Measurements from ENCODE around the gene ARG1. TPM values are rescaled to one million over a fixed set of nuclear protein-coding genes. Genes with fewer than 3 reads are reported as not detected.

ARG1 gene
- total and polyA plus RNA-seq, 2 of the 4 experiments (the other 2 are of a cell fraction) = not detected

DNA sequence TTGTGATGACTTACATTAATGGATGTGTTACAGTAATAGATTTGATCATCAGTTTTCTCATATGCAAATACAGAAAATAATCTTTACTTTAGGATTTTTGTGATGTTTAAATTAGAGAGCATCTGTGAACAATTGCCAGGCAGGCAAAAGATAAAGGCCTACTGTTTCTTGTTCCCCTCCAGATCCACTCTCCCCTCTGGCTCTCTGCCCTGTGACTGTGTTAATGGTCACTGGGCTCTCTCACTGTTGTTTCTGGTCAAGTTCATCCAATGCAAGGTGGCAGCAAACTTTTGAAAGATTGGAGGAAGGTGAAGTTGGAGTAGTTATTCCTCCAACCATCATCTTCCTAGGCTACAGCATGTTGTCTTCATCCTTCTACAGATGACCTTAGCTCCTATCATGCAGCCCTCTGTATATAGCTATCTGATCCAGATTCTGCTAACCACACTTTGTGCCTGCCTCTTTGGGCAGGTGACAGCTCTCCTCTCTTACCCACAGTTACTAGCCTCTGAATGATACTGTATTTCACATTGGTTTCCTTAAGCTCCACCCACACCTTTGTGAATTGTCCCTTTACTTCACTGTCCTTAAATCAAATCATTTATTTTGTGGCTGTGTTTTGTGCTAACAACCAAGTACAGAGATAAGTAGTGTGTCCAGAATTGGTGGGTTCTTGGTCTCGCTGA, 48.9 kb upstream of the ARG1 start (continued):
- TF ChIP-seq FOS (IDR thresholded peaks at IDR 0.05; ENCODE audit: low read depth, low read length) (no peak), CEBPB (IDR thresholded peaks at IDR 0.05; ENCODE audit: low read depth, low read length) (no peak), MAZ (IDR thresholded peaks at IDR 0.05; ENCODE audit: borderline replicate concordance, low read depth, low read length) (no peak), BHLHE40 (IDR thresholded peaks at IDR 0.05; ENCODE audit: low read depth, low read length) (no peak)

DNA sequence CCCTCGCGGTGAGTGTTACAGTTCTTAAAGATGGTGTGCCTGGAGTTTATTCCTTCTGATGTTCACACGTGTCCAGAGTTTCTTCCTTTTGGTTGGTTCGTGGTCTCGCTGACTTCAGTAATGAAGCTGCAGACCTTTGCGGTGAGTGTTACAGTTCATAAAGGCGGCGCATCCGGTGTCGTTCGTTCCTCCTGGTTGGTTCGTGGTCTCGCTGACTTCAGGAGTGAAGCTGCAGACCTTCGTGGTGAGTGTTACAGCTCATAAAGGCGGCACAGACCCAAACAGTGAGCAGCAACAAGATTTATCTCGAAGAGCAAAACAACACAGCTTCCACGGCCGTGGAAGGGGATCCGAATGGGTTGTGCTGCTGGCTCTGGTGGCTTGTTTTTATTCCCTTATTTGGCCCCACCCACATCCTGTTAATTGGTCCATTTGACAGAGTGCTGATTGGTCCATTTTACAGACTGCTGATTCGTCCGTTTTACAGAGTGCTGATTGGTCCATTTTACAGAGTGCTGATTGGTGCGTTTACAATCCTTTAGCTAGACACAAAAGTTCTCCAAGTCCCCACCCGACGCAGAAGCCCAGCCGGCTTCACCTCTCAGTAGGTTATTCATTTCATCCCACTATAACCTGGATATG, 48.2 kb upstream of the ARG1 start:
- intact Hi-C loops (cut with micrococcal nuclease) = no loop called here
- TF ChIP-seq NFE2L2 (IDR thresholded peaks at IDR 0.05; ENCODE audit: low read depth, low read length) (no peak), MXI1 (IDR thresholded peaks at IDR 0.05; ENCODE audit: borderline replicate concordance, low read depth, low read length) (no peak), SMC3 (IDR thresholded peaks at IDR 0.05; ENCODE audit: low read depth, low read length) (no peak), RCOR1 (IDR thresholded peaks at IDR 0.05; ENCODE audit: insufficient replicate concordance, low read length) (no peak), RFX5 (IDR thresholded peaks at IDR 0.05; ENCODE audit: low read depth, low read length) (no peak), CEBPB (IDR thresholded peaks at IDR 0.05; ENCODE audit: low read depth, low read length) (no peak), BHLHE40 (IDR thresholded peaks at IDR 0.05; ENCODE audit: low read depth, low read length) (no peak), FOS (IDR thresholded peaks at IDR 0.05; ENCODE audit: low read depth, low read length) (no peak), RAD21 (IDR thresholded peaks at IDR 0.05; ENCODE audit: low read length) (no peak), POLR2A (IDR thresholded peaks at IDR 0.05; ENCODE audit: low read depth, low read length) (no peak)
- TF ChIP-seq, protein P1, sequence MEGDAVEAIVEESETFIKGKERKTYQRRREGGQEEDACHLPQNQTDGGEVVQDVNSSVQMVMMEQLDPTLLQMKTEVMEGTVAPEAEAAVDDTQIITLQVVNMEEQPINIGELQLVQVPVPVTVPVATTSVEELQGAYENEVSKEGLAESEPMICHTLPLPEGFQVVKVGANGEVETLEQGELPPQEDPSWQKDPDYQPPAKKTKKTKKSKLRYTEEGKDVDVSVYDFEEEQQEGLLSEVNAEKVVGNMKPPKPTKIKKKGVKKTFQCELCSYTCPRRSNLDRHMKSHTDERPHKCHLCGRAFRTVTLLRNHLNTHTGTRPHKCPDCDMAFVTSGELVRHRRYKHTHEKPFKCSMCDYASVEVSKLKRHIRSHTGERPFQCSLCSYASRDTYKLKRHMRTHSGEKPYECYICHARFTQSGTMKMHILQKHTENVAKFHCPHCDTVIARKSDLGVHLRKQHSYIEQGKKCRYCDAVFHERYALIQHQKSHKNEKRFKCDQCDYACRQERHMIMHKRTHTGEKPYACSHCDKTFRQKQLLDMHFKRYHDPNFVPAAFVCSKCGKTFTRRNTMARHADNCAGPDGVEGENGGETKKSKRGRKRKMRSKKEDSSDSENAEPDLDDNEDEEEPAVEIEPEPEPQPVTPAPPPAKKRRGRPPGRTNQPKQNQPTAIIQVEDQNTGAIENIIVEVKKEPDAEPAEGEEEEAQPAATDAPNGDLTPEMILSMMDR (conservative IDR thresholded peaks at IDR 0.05; ENCODE audit: low read depth, low read length) = no peak
- TF ChIP-seq, protein P2, sequence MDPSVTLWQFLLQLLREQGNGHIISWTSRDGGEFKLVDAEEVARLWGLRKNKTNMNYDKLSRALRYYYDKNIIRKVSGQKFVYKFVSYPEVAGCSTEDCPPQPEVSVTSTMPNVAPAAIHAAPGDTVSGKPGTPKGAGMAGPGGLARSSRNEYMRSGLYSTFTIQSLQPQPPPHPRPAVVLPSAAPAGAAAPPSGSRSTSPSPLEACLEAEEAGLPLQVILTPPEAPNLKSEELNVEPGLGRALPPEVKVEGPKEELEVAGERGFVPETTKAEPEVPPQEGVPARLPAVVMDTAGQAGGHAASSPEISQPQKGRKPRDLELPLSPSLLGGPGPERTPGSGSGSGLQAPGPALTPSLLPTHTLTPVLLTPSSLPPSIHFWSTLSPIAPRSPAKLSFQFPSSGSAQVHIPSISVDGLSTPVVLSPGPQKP (IDR thresholded peaks at IDR 0.05; ENCODE audit: borderline replicate concordance, low read depth, low read length) = no peak

More for the DNA sequence above, 48.2 kb upstream of the ARG1 start:
- H3K4me1 ChIP-seq (ENCODE audit: control insufficient read depth, insufficient read depth, low read length) = no peaks in the 10 kb centered on the region
- POLR2A ChIA-PET (ENCODE audit: unreplicated experiment) = no interaction called here
- H2BK5ac ChIP-seq (ENCODE audit: low read depth, low read length, poor library complexity, severe bottlenecking) = no peak overlapping the region
- DNase-seq (no peak), ATAC-seq (ENCODE audit: low read depth) (no peak)
- H3K36me3 ChIP-seq (ENCODE audit: control insufficient read depth, insufficient read depth, low read length) = no peaks in the 10 kb centered on the region
- 73% methylated on average over 8 of the region's 25 CpGs; no CpG with 5 or more reads in 1 of the 2 experiments for WGBS, 2 experiments (ENCODE audit: extremely low coverage in 2 of 2, insufficient read length in 1 of 2)
- H2AK5ac ChIP-seq (ENCODE audit: low read depth, low read length) = no peak overlapping the region
- H4K8ac ChIP-seq (ENCODE audit: low read depth in 2 of 2, low read length in 2 of 2) = no peak overlapping the region
- CTCF ChIA-PET = no interaction called here
- no peak overlapping the region for H2AK9ac ChIP-seq (replicated peaks; ENCODE audit: low read depth, low read length, poor library complexity)
- no peak overlapping the region for H3K56ac ChIP-seq (ENCODE audit: extremely low read depth, insufficient read depth, low read length)
- no peaks in the 10 kb centered on the region for H3K79me1 ChIP-seq (ENCODE audit: low read depth in 1 of 2, low read length in 2 of 2)
- no peak overlapping the region for H3K14ac ChIP-seq (replicated peaks; ENCODE audit: low read depth, low read length)
- in situ Hi-C loops (cut with MboI; ENCODE audit: low sequenced_read_pairs) (no loop called here), dilution Hi-C loops (cut with HindIII; ENCODE audit: low sequenced_read_pairs, unreplicated experiment) (no loop called here)
- no TSS peak for BruUV-seq (replicated peaks)
- H4K91ac ChIP-seq (ENCODE audit: insufficient read depth, low read depth, low read length) = no peak overlapping the region
- H3K18ac ChIP-seq (ENCODE audit: low read depth, low read length) = no peak overlapping the region
- no peak overlapping the region for H2AFZ ChIP-seq (replicated peaks; ENCODE audit: low read length, poor library complexity)
- H3K27me3 ChIP-seq (ENCODE audit: control insufficient read depth, insufficient read depth, low read length) = no peaks in the 10 kb centered on the region; the same call in 1 of the 2 replicates
- no peak overlapping the region for H3K9ac ChIP-seq (ENCODE audit: low read depth, low read length)
- 0 out of 2 replicates have a peak, but pooled peaks cover 2% of the 10 kb centered on the region for H3K9me3 ChIP-seq (ENCODE audit: control insufficient read depth, insufficient read depth, low read length)
- H2BK15ac ChIP-seq (ENCODE audit: low read depth, low read length) = no peak overlapping the region
- H3K4ac ChIP-seq (ENCODE audit: low read depth, low read length) = no peak overlapping the region
- H2BK120ac ChIP-seq (ENCODE audit: low read depth, low read length) = no peak overlapping the region
- H4K5ac ChIP-seq (ENCODE audit: low read depth, low read length) = no peak overlapping the region
- H3K23ac ChIP-seq (ENCODE audit: low read depth, low read length) = no peak overlapping the region
- no peak overlapping the region for H3K4me2 ChIP-seq (ENCODE audit: low read depth, low read length)
- no peaks in the 10 kb centered on the region for H3K9me1 ChIP-seq (ENCODE audit: insufficient read depth, low read length)
- no peaks in the 10 kb centered on the region for H4K20me1 ChIP-seq (ENCODE audit: insufficient read depth, low read length)
- no peak overlapping the region for H3K4me3 ChIP-seq (ENCODE audit: insufficient read depth, low read depth, low read length)
- H2BK20ac ChIP-seq (ENCODE audit: low read depth, low read length) = no peak overlapping the region
- H3K27ac ChIP-seq (ENCODE audit: insufficient read depth, low read length) = no peak overlapping the region
